KOPT-K1 (cell line): Measurements from ENCODE around the gene FHIT.
A peak's percentile ranks its signal among the peaks of the same experiment; 100 is the strongest.

Source experiments
- H3K27ac ChIP-seq: fragments of 200-600 bp; sonication (generic); 2 replicates; pipeline ENCODE4 v1.5.1; 2016; ENCODE audit warnings: antibody characterized with exemption, mild to moderate bottlenecking, low read depth, low read length; ENCODE audit not compliant: poor library complexity, severe bottlenecking
- H3K36me3 ChIP-seq: fragments of 200-600 bp; sonication (generic); 2 replicates; pipeline ENCODE4 v1.5.1; 2017; ENCODE audit warnings: antibody characterized with exemption, mild to moderate bottlenecking, low read length, moderate library complexity; ENCODE audit not compliant: insufficient read depth
- H3K9me3 ChIP-seq: fragments of 200-600 bp; sonication (generic); 2 replicates; pipeline ENCODE4 v1.5.1; 2017; ENCODE audit warnings: antibody characterized with exemption, low read length, mild to moderate bottlenecking; ENCODE audit not compliant: insufficient read depth, poor library complexity, severe bottlenecking

FHIT gene

DNA sequence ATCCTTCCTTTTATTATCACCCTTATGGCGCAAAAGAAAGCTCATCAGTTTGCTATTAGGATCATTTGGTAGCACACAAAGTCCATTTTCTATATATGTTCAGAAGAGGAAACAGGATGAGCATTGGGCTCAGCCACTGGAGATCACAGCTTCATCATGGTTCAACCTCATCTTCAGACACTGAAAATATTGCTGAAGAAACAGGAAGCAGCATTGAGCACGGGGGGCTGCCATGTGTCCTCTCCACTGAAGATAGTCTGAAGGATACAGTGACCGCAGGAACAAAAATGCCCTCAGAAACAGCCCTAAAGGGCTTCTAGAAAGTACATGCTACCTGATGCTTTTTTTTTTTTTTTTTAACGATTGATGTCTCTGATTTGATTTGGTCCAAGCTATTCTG, 1366.2 kb downstream of the FHIT start:
- H3K36me3 ChIP-seq: peaks cover 10% of the 10 kb centered on the region
- H3K9me3 ChIP-seq: no peaks in the 10 kb centered on the region
- H3K27ac ChIP-seq: peak overlapping the region; percentile 49

DNA sequence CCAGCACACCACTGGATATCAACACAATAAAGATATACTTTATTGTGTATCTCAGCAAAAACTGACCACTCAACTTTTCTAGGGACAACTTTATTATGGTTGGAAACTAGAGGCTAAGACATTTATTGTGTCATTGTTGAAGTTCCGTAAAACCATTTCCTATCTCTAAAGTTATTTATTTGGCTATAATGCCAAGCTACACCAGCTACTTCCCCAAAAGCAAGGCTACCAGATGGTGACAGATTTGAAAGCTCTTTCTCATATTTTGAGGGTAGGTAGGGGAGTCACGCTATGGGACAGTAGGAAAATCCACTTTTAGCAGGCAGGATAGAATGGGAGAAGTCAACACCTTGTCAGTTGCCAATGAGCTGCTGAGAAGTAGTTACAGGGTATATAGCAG, 1366.8 kb downstream of the FHIT start:
- Histone ChIP-seq H3K9me3 (no peaks in the 10 kb centered on the region), H3K36me3 (peaks cover 10% of the 10 kb centered on the region), H3K27ac (no peak overlapping the region)

DNA sequence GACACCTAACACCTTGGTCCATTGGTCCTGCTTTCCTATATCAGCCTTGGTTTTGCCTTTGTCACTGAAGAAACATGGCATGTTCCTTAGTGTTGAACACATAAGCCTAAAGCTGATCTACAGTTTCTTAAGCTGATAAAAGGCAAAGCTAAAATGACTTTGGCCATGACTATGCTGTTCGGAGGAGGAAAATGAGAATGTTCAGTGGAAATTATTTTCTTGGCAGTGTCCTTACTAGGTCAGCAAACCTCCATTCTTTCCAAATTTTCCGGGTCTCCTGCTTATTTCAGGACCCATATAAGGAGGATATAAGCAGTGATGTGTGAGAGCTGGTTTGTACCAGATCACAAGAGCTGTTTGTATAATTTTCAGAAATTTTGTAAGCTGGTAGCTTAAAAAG, 1368.5 kb downstream of the FHIT start:
- no peak overlapping the region for H3K27ac ChIP-seq
- no peaks in the 10 kb centered on the region for H3K9me3 ChIP-seq
- peaks cover 10% of the 10 kb centered on the region for H3K36me3 ChIP-seq

DNA sequence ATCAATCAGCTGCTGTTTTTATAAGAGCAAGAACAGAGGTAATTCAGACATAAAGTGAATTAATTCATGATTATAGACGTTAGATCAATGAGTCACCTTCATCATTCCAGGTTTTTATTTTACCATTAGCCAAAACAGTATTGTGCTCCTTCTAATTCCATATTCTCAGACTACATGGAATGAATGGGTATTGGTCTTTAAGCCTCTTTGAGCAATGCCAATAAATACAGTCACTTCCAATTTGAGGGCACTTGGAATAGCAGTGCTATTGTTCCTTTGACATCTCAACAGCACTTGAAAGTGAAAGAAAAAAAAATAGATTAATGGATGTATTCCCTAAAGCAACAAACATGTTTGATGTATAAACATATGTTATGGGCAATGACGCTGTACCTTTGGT, 1370.5 kb downstream of the FHIT start:
- Histone ChIP-seq H3K36me3 (peaks cover 15% of the 10 kb centered on the region), H3K9me3 (no peaks in the 10 kb centered on the region), H3K27ac (peak overlapping the region; percentile 11)

DNA sequence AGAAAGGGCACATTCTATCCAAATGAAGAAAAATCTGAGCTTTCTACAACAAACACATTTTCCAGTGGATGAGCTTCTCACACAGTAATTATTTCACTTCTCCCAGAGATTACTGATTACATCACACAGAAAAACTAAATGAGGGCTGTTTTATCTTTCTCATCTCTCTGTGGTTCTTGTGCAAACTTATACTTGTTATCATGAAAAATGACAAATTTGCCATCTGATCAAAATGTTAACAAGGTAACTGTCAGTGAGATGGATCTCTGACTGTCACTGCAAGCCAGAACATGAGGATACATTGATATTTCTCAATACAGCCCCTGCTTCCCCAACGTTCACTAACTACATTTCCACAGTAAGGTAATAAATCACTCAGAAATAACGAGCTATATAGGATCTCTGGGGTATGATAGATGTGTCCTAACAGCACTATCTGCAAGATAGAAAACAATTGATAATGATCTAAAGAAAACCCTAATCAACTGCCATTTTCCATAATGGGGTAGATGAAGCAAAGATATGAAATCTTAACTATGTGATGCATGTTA, 1372.1 kb downstream of the FHIT start:
- peak overlapping the region; percentile 35 for H3K27ac ChIP-seq
- H3K36me3 ChIP-seq: peaks cover 28% of the 10 kb centered on the region
- peaks cover 5% of the 10 kb centered on the region for H3K9me3 ChIP-seq

DNA sequence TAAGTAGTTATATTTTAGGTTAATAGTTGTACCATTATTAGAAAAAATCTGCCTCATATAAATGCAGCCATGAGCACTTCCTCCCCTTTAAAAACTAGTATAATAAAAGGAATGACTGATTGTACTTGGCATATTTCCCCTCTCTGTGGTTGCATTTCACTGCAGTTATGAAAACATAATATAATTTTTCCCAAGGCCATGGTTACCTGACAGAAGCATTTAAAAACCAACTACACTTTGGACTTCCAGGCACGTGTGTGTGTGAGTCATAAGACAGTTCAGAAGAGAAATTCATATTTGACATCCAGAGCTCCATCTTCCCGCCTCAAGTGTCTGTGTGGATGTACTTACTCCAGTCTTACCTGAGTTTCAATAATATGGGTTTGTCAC, 1373.2 kb downstream of the FHIT start:
- Histone ChIP-seq H3K27ac (peak overlapping the region; percentile 35), H3K36me3 (peaks cover 28% of the 10 kb centered on the region), H3K9me3 (peaks cover 15% of the 10 kb centered on the region)

DNA sequence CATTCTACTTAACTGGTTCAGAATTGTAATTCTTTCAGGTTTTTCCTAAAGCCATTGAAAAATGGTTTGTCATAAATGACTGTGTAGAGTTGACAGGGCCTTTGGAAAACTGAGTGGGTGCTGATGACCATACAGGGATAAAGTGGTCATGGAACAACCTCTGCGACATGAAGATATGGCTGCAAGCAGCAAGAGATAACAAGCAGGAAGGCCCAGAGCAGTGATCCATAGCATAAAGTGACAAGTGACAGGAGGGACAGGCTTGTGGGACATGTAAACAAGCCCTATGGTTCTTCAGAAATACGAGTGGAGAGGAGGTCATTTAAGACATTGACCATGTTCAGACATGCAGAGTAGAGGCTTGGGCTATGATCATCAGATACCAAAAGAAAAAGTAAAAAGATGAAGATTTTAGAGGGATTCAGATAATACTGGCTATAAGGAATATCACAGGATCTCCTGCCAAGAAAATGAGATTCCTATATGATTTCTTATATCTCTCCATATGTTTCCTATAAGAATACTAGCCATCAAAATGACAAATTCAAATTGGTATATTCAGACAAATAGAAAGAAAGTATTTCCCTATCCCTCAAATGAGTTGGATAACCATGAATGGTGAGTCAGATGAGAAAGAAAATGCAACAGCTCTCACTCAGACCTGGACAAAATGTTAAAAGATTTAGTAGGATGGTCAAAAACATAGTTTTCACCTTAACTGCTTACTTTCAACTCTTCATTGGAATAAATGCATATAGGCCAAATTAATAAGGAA, 1373.8 kb downstream of the FHIT start:
- Histone ChIP-seq H3K36me3 (peaks cover 29% of the 10 kb centered on the region; the same call in 1 of the 2 replicates), H3K9me3 (peaks cover 16% of the 10 kb centered on the region), H3K27ac (no peak overlapping the region)

DNA sequence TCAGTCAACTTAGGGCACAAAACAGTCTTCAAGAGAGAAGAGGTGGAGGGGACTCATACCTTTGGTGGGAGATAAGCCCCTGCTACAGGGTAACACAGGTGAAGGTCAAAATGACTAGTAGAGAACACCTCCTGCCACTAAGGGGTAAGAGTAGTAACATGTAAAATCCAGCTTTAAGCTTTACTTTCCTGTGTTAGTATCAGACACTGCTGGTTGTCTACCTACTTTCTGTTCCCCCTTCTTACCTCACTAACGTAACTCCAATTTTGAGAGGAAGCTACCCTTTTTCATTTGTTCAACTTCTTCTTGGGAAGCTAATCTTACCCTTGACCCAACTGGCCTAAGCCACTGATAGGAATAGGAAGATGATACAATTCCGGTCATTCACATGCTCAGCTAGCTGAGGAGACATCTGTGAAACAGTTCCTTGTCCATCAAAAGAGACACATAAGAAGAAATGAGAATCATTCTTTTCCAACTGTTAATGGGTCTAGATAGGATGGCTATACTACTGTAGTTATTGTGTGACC, 1374.7 kb downstream of the FHIT start:
- Histone ChIP-seq H3K27ac (no peak overlapping the region), H3K9me3 (peaks cover 18% of the 10 kb centered on the region), H3K36me3 (peaks cover 29% of the 10 kb centered on the region; the same call in 1 of the 2 replicates)

DNA sequence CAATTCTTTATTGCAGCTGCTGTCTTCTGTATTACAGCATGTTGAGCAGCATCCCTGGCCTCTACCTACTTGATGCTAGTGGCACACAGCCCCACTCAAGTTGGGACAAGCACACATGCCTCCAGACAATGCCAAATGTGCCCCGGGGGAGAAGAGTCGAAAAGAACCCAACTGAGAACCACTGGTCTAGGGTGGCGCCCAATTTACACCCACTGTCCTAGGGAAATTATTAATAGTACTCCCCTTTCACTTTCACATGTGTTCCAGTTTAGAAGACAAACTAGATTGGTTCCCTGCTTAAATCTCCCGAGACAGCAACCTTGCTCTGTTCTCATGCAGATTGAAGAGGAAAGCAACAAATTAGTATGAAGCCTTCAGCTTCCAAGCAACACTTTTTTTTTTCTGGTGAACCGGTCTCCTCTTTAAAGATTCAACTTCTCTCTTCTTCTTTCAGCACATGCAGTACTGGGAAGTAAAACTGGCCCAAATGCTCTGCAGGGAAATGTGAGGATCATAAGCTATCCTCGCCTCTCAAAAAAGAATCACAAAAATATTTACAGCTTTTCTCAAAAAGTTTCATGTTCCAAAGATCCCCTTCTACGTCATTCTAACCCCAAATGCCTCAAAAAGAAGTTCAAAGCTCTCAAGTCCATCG, 1377.5 kb downstream of the FHIT start:
- no peak overlapping the region for H3K27ac ChIP-seq
- H3K36me3 ChIP-seq: peaks cover 29% of the 10 kb centered on the region; the same call in 1 of the 2 replicates
- H3K9me3 ChIP-seq: peaks cover 25% of the 10 kb centered on the region

DNA sequence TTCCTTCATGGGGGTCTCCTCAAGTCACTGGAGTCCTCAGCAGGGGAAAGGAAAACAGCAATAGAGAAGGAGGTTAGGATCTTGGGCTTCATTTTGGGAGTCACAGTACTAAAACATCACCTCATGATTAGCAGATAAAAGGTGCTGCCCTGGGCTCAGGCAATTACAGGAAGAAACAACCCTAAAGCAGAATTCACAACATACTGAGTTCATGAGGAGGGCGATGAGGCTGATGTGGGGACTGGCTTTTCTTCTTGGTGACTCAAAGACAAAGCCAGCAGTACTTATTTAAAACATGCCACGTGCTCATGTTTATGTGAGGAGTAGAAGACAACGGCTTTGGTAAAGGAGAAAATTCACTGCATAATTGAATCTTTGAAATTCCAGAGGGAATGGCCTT, 1379.1 kb downstream of the FHIT start:
- Histone ChIP-seq H3K9me3 (peaks cover 25% of the 10 kb centered on the region), H3K27ac (no peak overlapping the region), H3K36me3 (peaks cover 28% of the 10 kb centered on the region; the same call in 1 of the 2 replicates)

DNA sequence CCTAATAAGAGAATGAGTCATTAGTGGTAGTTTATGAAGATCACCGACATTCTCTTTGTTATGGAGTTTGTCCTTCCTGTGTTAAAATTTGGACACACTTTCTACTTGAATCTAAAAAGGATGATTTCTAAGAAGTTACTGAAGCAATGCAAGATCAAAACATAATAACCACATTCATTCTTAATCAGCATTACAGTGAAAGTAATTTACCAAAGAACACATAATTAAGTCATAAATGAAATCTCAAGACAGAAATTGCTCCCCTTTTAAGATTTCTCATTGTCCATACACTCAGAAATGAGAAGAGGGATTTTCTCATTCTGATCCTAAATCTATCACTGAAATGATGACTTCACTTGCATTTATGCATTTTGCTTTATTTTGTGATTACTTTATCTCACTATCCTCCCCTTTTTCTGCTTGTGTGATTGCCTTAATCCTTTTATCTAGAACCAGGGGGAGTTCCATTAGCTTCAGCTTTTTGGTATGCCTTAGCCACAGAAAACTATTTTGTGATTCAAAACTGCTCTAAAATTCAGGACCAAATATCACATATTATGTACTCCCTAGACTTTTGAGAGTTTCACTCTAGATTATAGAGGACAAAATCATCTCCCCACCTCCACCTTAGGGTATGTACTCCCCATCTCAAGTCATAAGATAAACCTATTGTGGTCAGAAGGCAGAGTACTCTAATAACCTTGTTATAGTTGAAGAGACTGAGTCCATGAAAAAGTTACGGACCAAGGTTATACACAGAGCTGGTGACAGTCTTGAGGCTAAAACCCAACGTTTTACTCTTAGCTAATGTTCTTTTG, 1383.9 kb downstream of the FHIT start:
- Histone ChIP-seq H3K36me3 (peaks cover 43% of the 10 kb centered on the region), H3K9me3 (peaks cover 34% of the 10 kb centered on the region), H3K27ac (no peak overlapping the region)

DNA sequence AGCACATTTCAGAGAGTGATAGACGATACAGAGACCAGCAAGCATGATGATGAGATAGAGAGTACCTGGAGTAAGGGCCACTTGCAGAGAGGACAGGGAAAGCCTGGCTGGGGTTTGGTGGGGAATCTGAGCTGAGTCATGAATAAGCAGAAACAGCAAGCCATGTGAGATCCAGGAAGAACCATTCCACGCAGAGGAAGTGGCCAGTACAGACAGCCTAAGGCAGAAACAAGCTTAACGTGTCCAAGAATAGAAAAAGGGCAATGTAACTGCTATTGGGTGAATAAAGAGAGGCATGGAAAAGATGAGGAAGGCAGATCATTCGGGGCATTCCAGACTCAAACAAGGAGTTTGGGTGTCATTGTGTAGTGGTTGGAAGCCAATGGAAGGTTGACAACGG, 1385.2 kb downstream of the FHIT start:
- Histone ChIP-seq H3K27ac (no peak overlapping the region), H3K9me3 (peaks cover 35% of the 10 kb centered on the region), H3K36me3 (peaks cover 47% of the 10 kb centered on the region)

DNA sequence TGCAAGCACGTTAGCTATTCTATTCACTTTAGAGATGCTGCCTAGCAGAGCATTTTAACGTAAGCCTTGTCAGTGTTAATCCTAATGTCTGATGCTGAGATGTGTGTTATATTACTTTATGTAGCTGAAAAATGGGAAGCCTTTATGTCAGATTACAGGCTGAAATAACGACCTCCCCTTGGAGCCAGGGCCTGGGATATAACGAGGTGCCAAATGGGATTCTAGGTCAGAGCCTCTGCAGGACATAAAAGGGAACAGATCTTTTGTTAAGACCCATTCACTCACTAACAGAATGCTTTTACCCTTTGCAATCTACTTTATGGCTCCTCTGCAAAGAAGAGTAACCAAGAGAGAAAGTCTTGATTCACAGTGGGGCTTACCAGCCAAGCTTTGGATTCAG, 1385.9 kb downstream of the FHIT start:
- H3K36me3 ChIP-seq: peaks cover 47% of the 10 kb centered on the region
- no peak overlapping the region for H3K27ac ChIP-seq
- peaks cover 31% of the 10 kb centered on the region for H3K9me3 ChIP-seq

DNA sequence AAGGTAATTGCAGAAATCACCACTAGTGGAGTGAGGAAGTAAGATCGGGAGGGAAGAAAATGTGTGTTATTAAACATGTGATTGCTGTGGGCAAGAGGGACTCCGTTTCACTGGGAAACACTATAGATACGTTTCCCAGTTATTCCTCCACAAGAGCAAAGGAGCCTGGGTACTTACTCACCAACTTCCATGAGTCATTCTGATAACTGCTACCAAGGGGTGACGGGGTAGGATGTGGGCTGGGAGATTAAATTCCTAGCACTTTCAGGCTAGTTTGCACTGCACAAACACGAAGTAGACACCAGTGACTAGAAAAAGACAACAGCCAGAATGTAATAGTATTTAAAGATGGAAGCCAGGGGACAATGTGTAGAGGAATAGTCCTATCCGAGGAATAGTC, 1388.6 kb downstream of the FHIT start:
- peaks cover 47% of the 10 kb centered on the region for H3K36me3 ChIP-seq
- H3K27ac ChIP-seq: no peak overlapping the region
- peaks cover 31% of the 10 kb centered on the region for H3K9me3 ChIP-seq
